ENCODE data around the gene RGMA. TPM values are rescaled to one million over a fixed set of nuclear protein-coding genes. Genes with fewer than 3 reads are reported as not detected.

RGMA gene
- total RNA-seq, 4 donors from 2014 or later: 3.6 to 57.1 (median 25.1) TPM

DNA sequence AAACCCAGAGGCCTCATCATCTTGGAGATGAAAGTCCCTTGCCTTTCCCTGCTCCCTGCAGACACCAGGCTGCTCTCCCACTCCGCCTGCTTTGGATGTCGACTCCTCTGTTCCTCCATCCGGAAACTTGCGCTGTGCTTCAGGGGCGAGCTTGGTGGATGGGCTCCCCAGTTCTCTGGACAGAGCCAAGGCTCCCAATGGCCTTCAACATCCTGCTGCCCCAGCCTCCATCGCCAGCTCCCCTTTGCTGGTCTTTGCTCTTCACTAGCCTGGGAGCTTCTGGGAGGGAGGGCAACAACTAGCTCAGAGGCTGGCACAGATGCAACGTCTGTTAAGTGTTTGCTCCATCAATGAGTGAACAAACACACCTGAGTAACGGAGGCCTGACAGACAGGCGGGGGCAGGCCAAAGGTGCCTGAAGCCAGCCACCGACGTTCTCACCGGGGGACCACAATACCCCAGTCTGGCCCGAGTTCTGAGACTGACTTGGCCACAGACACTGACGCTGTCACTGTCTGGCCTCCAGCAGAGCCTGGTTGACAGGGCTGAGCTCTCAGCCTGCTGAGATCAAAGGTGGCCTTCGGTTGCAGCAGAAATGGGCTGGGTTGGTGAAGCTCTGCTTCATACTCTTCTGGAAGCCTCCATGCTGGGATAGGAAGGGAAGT lies 39.0 kb downstream of the RGMA start:
- Histone ChIP-seq H3K27me3 (no peaks in the 10 kb centered on the region), H3K27ac (no peak overlapping the region), H3K9me3 (no peaks in the 10 kb centered on the region), H3K36me3 (no peaks in the 10 kb centered on the region), H3K4me3 (no peak overlapping the region), H3K4me1 (no peaks in the 10 kb centered on the region)
- intact Hi-C loops (cut with DNase I; ENCODE audit: low total_unique reads): no loop called here
- TF ChIP-seq CTCF (IDR thresholded peaks at IDR 0.05) (no peak), POLR2A (IDR thresholded peaks at IDR 0.05) (no peak)
- DNase-seq: no peak

DNA sequence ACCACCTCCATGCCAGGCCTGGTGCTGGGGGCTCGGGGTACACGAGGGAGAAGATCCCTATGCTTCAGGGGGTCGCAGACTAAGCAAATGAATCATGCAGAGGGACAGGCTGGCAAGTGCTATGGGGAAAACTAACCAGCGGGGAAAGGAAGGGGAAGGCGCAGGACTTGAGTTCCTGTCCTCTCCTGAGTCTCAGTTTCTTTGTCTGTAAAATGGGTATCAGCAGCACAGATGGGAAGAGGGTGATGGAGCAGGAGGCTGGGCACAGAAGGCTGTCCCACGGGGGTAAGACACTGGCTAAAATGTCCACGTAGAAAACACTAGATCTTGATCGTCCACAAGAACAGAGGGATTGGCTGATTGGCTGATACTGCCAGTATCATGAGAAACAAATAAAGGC lies 39.8 kb downstream of the RGMA start:
- TF ChIP-seq CTCF (IDR thresholded peaks at IDR 0.05): no peak
- no peak for TF ChIP-seq POLR2A (IDR thresholded peaks at IDR 0.05)
- Histone ChIP-seq H3K27ac (no peak overlapping the region), H3K4me1 (no peaks in the 10 kb centered on the region), H3K27me3 (no peaks in the 10 kb centered on the region), H3K9me3 (no peaks in the 10 kb centered on the region), H3K36me3 (no peaks in the 10 kb centered on the region), H3K4me3 (no peak overlapping the region)
- intact Hi-C loops (cut with DNase I; ENCODE audit: low total_unique reads): no loop called here
- DNase-seq: no peak

GRCh38 chr15:93048759-93049161 lies 40.3 kb downstream of the RGMA start:
- Histone ChIP-seq H3K4me1 (no peaks in the 10 kb centered on the region), H3K9me3 (no peaks in the 10 kb centered on the region), H3K27me3 (no peaks in the 10 kb centered on the region), H3K27ac (no peak overlapping the region), H3K36me3 (no peaks in the 10 kb centered on the region), H3K4me3 (no peak overlapping the region)
- no peak for DNase-seq
- TF ChIP-seq POLR2A (IDR thresholded peaks at IDR 0.05) (no peak), CTCF (IDR thresholded peaks at IDR 0.05) (no peak)
- intact Hi-C loops (cut with DNase I; ENCODE audit: low total_unique reads): no loop called here

DNA sequence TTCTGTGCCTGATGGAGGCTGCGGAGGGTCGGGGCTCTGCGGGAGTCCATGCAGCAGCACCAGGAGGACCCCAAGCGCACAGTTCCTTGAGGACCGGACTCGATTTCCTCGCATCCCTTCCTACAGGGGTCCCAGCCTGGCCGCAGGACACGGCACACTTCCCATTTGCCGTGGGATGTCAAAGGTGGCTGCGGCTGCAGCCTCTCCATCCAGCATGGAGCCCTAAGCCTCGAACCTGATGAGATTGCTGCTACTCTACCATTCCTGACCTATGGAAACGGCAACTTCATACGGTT lies 40.6 kb downstream of the RGMA start:
- Histone ChIP-seq H3K27me3 (no peaks in the 10 kb centered on the region), H3K27ac (no peak overlapping the region), H3K36me3 (no peaks in the 10 kb centered on the region), H3K4me3 (no peak overlapping the region), H3K9me3 (no peaks in the 10 kb centered on the region), H3K4me1 (no peaks in the 10 kb centered on the region)
- intact Hi-C loops (cut with DNase I; ENCODE audit: low total_unique reads): no loop called here
- no peak for DNase-seq
- TF ChIP-seq CTCF (IDR thresholded peaks at IDR 0.05) (no peak), POLR2A (IDR thresholded peaks at IDR 0.05) (no peak)

GRCh38 chr15:93047621-93048425 lies 41.2 kb downstream of the RGMA start:
- intact Hi-C loops (cut with DNase I; ENCODE audit: low total_unique reads): no loop called here
- no peak for TF ChIP-seq POLR2A (IDR thresholded peaks at IDR 0.05)
- no peak for TF ChIP-seq CTCF (IDR thresholded peaks at IDR 0.05)
- Histone ChIP-seq H3K27ac (no peak overlapping the region), H3K36me3 (no peaks in the 10 kb centered on the region), H3K4me3 (no peak overlapping the region), H3K9me3 (no peaks in the 10 kb centered on the region), H3K27me3 (no peaks in the 10 kb centered on the region), H3K4me1 (no peaks in the 10 kb centered on the region)
- no peak for DNase-seq
